Measurements from ENCODE around the gene LEMD1. TPM values are rescaled to one million over a fixed set of nuclear protein-coding genes. Genes with fewer than 3 reads are reported as not detected.

LEMD1 gene
- total and polyA plus RNA-seq, 3 donors from 2014 or later, result 35.2 to 83.2 (median 71.1) TPM

GRCh38 chr1:205343431-205344065, 78.3 kb downstream of the LEMD1 start:
- Histone ChIP-seq H3K4me1 (peaks cover 17% of the 10 kb centered on the region), H3K9me3 (no peaks in the 10 kb centered on the region), H3K4me3 (peak overlapping the region; percentile 36 to 63), H3K27ac (peak overlapping the region in 1 of 2 donors; percentile 25), H3K36me3 (ENCODE audit: low read depth, missing control alignments) (no peaks in the 10 kb centered on the region), H3K27me3 (no peaks in the 10 kb centered on the region)
- intact Hi-C loops (cut with DNase I; ENCODE audit: low total_unique reads), result no loop called here
- TF ChIP-seq POLR2A (IDR thresholded peaks at IDR 0.05), result no peak
- TF ChIP-seq, protein P1, sequence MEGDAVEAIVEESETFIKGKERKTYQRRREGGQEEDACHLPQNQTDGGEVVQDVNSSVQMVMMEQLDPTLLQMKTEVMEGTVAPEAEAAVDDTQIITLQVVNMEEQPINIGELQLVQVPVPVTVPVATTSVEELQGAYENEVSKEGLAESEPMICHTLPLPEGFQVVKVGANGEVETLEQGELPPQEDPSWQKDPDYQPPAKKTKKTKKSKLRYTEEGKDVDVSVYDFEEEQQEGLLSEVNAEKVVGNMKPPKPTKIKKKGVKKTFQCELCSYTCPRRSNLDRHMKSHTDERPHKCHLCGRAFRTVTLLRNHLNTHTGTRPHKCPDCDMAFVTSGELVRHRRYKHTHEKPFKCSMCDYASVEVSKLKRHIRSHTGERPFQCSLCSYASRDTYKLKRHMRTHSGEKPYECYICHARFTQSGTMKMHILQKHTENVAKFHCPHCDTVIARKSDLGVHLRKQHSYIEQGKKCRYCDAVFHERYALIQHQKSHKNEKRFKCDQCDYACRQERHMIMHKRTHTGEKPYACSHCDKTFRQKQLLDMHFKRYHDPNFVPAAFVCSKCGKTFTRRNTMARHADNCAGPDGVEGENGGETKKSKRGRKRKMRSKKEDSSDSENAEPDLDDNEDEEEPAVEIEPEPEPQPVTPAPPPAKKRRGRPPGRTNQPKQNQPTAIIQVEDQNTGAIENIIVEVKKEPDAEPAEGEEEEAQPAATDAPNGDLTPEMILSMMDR (IDR thresholded peaks at IDR 0.05), result no peak
- 4 to 24% methylated on average over 8 to 40 of the region's 63 CpGs for WGBS, 2 donors
- DNase-seq, result peak; percentile 62

- H3K27me3 ChIP-seq, result no peaks in the 10 kb centered on the region
- DNase-seq, result no peak
Measured at GRCh38 chr1:205342986-205343385, 78.9 kb downstream of the LEMD1 start.

DNA sequence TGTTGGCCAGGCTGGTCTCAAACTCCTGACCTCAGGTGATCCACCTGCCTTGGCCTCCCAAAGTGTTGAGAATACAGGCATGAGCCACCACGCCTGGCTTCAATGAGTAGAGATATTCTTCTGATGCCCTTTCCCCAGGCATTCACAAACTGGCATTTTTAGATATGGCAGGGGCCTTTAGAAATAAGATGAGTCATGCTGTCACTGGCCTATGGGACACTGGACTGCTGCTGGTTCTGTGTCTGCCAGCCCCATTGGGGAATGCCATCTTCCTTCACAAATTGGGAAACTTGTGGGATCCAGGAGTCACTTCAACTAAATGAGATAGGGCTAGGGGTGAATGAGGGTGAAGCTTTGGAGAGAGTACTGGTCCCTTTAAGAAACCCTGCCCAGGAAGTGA, 81.2 kb downstream of the LEMD1 start:
- Histone ChIP-seq H3K27me3 (no peaks in the 10 kb centered on the region), H3K4me1 (peaks cover 17% of the 10 kb centered on the region), H3K36me3 (ENCODE audit: low read depth, missing control alignments) (no peaks in the 10 kb centered on the region), H3K27ac (no peak overlapping the region), H3K4me3 (no peak overlapping the region), H3K9me3 (no peaks in the 10 kb centered on the region)
- no peak for DNase-seq
- intact Hi-C loops (cut with DNase I; ENCODE audit: low total_unique reads), result no loop called here
- TF ChIP-seq, protein P1 (IDR thresholded peaks at IDR 0.05), result no peak
- 79 to 88% methylated on average over 1 of the region's 1 CpG for WGBS, 2 donors

More at GRCh38 chr1:205342986-205343385, 78.9 kb downstream of the LEMD1 start:
- intact Hi-C loops (cut with DNase I; ENCODE audit: low total_unique reads), result no loop called here
- H3K27ac ChIP-seq, result no peak overlapping the region
- 66 to 68% methylated on average over 9 to 12 of the region's 12 CpGs for WGBS, 2 donors
- peaks cover 17% of the 10 kb centered on the region for H3K4me1 ChIP-seq
- H3K4me3 ChIP-seq, result peak overlapping the region in 1 of 2 donors; percentile 63
- TF ChIP-seq, protein P1 (IDR thresholded peaks at IDR 0.05), result no peak
- no peaks in the 10 kb centered on the region for H3K9me3 ChIP-seq
- no peaks in the 10 kb centered on the region for H3K36me3 ChIP-seq (ENCODE audit: low read depth, missing control alignments)

DNA sequence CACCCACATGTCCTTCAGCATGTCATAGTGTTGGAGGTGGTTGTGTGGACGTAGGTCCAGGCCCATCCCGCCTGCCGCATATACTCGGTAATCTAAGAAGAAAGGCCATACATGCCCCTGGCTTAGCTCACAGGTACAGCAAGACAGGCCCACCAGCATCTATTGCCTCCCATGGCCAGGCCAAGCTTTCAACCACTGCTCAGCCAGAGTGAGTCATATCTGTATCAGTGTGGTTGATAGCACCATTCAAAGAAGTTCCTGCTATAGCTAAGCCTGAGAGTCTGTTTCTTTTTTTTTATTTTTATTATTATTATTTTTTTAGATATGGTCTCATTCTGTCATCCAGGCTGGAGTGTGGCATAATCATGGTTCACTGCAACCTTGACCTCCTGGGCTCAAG, 82.1 kb downstream of the LEMD1 start:
- Histone ChIP-seq H3K9me3 (no peaks in the 10 kb centered on the region), H3K4me1 (peaks cover 17% of the 10 kb centered on the region), H3K27ac (no peak overlapping the region), H3K4me3 (no peak overlapping the region), H3K36me3 (ENCODE audit: low read depth, missing control alignments) (no peaks in the 10 kb centered on the region), H3K27me3 (no peaks in the 10 kb centered on the region)
- intact Hi-C loops (cut with DNase I; ENCODE audit: low total_unique reads), result loop anchor here (10.0 kb wide), 1 partner anchor 145 kb away; no protein-coding TSS in a partner anchor
- DNase-seq, result no peak
- 83 to 93% methylated on average over 3 to 4 of the region's 4 CpGs for WGBS, 2 donors
- TF ChIP-seq POLR2A (IDR thresholded peaks at IDR 0.05), result no peak
- TF ChIP-seq, protein P1 (IDR thresholded peaks at IDR 0.05), result no peak

- no peaks in the 10 kb centered on the region for H3K27me3 ChIP-seq
- peaks cover 12% of the 10 kb centered on the region for H3K4me1 ChIP-seq
- no peak overlapping the region for H3K27ac ChIP-seq
- H3K4me3 ChIP-seq, result no peak overlapping the region
- no peaks in the 10 kb centered on the region for H3K36me3 ChIP-seq (ENCODE audit: low read depth, missing control alignments)
- no peak for DNase-seq
- intact Hi-C loops (cut with DNase I; ENCODE audit: low total_unique reads), result loop anchor here (10.0 kb wide), 1 partner anchor 146 kb away; no protein-coding TSS in a partner anchor
- H3K9me3 ChIP-seq, result no peaks in the 10 kb centered on the region
- TF ChIP-seq, protein P1 (IDR thresholded peaks at IDR 0.05), result no peak
- no peak for TF ChIP-seq POLR2A (IDR thresholded peaks at IDR 0.05)
- 84 to 91% methylated on average over 18 to 21 of the region's 21 CpGs for WGBS, 2 donors
Measured at GRCh38 chr1:205339197-205339702, 82.6 kb downstream of the LEMD1 start.
